ENCODE measurements around the gene MOSPD2.

DNA sequence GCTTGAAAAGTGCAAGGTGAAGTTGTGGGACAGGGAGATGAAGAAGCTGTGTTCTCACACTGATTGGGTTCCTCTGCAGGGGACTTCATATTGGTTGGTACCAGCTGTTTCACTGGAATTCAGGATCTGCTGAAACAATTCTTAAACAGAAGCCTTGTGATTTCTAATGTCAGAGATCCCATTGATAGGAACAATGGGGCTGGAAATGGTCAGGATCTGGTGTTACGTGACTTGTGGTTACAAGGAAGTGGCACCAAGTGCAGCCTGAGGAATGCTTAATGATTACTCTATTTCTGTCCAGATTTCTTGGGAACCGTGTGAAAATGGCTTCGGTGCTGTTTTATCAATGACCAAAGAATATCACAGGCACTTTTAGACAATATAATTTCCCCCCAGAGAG, 68.1 kb downstream of the MOSPD2 start:
- TF ChIP-seq, protein P1, sequence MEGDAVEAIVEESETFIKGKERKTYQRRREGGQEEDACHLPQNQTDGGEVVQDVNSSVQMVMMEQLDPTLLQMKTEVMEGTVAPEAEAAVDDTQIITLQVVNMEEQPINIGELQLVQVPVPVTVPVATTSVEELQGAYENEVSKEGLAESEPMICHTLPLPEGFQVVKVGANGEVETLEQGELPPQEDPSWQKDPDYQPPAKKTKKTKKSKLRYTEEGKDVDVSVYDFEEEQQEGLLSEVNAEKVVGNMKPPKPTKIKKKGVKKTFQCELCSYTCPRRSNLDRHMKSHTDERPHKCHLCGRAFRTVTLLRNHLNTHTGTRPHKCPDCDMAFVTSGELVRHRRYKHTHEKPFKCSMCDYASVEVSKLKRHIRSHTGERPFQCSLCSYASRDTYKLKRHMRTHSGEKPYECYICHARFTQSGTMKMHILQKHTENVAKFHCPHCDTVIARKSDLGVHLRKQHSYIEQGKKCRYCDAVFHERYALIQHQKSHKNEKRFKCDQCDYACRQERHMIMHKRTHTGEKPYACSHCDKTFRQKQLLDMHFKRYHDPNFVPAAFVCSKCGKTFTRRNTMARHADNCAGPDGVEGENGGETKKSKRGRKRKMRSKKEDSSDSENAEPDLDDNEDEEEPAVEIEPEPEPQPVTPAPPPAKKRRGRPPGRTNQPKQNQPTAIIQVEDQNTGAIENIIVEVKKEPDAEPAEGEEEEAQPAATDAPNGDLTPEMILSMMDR (IDR thresholded peaks at IDR 0.05; ENCODE audit: low read length) = no peak
- no peak for TF ChIP-seq EZH2 (optimal IDR thresholded peaks at IDR 0.05; ENCODE audit: low read depth, low read length)

All from MM.1S (cell line).